Thyroid gland (tissue), 4 donors: Measurements from ENCODE around the gene AVP. TPM values are rescaled to one million over a fixed set of nuclear protein-coding genes. Genes with fewer than 3 reads are reported as not detected.

Source experiments
- DNase-seq, 2 donors: peaks; one replicate each; pipeline ENCODE4 v3.0.0-alpha.2; 2019
- H3K27ac ChIP-seq, 3 donors: fragments of 200-600 bp; sonication (generic); 1 replicate in 2 of 3; 2 replicates in 1 of 3; pipeline ENCODE4 v1.5.1; 2016 to 2019; ENCODE audit warnings: mild to moderate bottlenecking in 1 of 3, moderate library complexity in 1 of 3
- H3K27me3 ChIP-seq: fragments of 200-600 bp; sonication (generic); one replicate; pipeline ENCODE4 v1.5.1; 2019
- H3K36me3 ChIP-seq, 2 donors: fragments of 200-600 bp; sonication (generic); one replicate each; pipeline ENCODE4 v1.5.1; 2016 to 2019
- H3K4me1 ChIP-seq, 2 donors: fragments of 200-600 bp; sonication (generic); one replicate each; pipeline ENCODE4 v1.5.1; 2017 to 2019
- H3K4me3 ChIP-seq, 3 donors: fragments of 200-600 bp; sonication (generic); replicated peaks in 1 of 3; 1 replicate in 2 of 3; 2 replicates in 1 of 3; pipeline ENCODE4 v1.5.1; 2016; ENCODE audit warnings: mild to moderate bottlenecking in 1 of 3
- H3K9me3 ChIP-seq: fragments of 200-600 bp; sonication (generic); one replicate; pipeline ENCODE4 v1.5.1; 2017
- CTCF ChIP-seq, 6 experiments: fragments of 200-600 bp in 3 of 6; fragments of 450-650 bp in 3 of 6; sonication (generic) in 3 of 6; IDR thresholded peaks; one replicate each; pipeline ENCODE4 v1.5.1; 2016 to 2019; ENCODE audit warnings: antibody characterized with exemption in 6 of 6, mild to moderate bottlenecking in 2 of 6, inconsistent platforms in 1 of 6, moderate library complexity in 1 of 6
- POLR2A ChIP-seq, 2 donors: fragments of 450-650 bp; IDR thresholded peaks; one replicate each; pipeline ENCODE4 v1.6.1; 2017; ENCODE audit warnings: antibody characterized with exemption in 2 of 2, mild to moderate bottlenecking in 2 of 2, moderate library complexity in 1 of 2
- WGBS, 2 donors: methylation state at CpG; one replicate each; pipeline ENCODE4 v1.1.5; 2017; 5-methylcytosine and 5-hydroxymethylcytosine counted together
- intact Hi-C: fragments of 100-400 bp; cut with DNase I; formaldehyde crosslinking; loops from one replicate; pipeline ENCODE4 v1.15.1; 2023
- total RNA-seq, 4 donors: library from RNA; depleted of rRNA; stranded (reverse); fragments of >200 nt; gene quantifications; one replicate each; pipeline ENCODE4 v1.2.3, GENCODE V29; 2016

The AVP gene
- total RNA-seq, 4 donors from 2014 or later = not detected

GRCh38 chr20:3107464-3108025, 23.0 kb upstream of the AVP start:
- Histone ChIP-seq H3K4me3 (no peak overlapping the region), H3K27ac (no peak overlapping the region), H3K36me3 (peaks cover 14 to 17% of the 10 kb centered on the region in 2 donors), H3K9me3 (no peaks in the 10 kb centered on the region), H3K4me1 (no peaks in the 10 kb centered on the region), H3K27me3 (no peaks in the 10 kb centered on the region)
- DNase-seq = no peak
- 91 to 97% methylated on average over 5 to 6 of the region's 12 CpGs for WGBS, 2 donors
- intact Hi-C loops = no loop called here
- TF ChIP-seq POLR2A (IDR thresholded peaks at IDR 0.05) (no peak), CTCF (IDR thresholded peaks at IDR 0.05) (no peak)

- DNase-seq = no peak
- WGBS, 2 donors = 72 to 81% methylated on average over 7 to 12 of the region's 14 CpGs
- intact Hi-C loops = no loop called here
- H3K4me3 ChIP-seq = no peak overlapping the region
- H3K4me1 ChIP-seq = no peaks in the 10 kb centered on the region
- TF ChIP-seq CTCF (IDR thresholded peaks at IDR 0.05) (no peak), POLR2A (IDR thresholded peaks at IDR 0.05) (no peak)
- no peaks in the 10 kb centered on the region for H3K9me3 ChIP-seq
- H3K27ac ChIP-seq = no peak overlapping the region
- no peaks in the 10 kb centered on the region for H3K27me3 ChIP-seq
- H3K36me3 ChIP-seq = peaks cover 14 to 17% of the 10 kb centered on the region in 2 donors
These were observed 22.3 kb upstream of the AVP start for GRCh38 chr20:3106658-3107463.

- Histone ChIP-seq H3K27ac (no peak overlapping the region), H3K9me3 (no peaks in the 10 kb centered on the region), H3K4me1 (no peaks in the 10 kb centered on the region), H3K4me3 (no peak overlapping the region), H3K27me3 (no peaks in the 10 kb centered on the region), H3K36me3 (peaks cover 14 to 17% of the 10 kb centered on the region in 2 donors)
- WGBS, 2 donors = 92 to 96% methylated on average over 3 of the region's 3 CpGs
- TF ChIP-seq POLR2A (IDR thresholded peaks at IDR 0.05) = no peak
- TF ChIP-seq CTCF (IDR thresholded peaks at IDR 0.05) = no peak
- intact Hi-C loops = no loop called here
- no peak for DNase-seq
These were observed 21.7 kb upstream of the AVP start for GRCh38 chr20:3106185-3106584.

GRCh38 chr20:3105256-3106137, 21.0 kb upstream of the AVP start:
- H3K27me3 ChIP-seq = no peaks in the 10 kb centered on the region
- peaks cover 14 to 17% of the 10 kb centered on the region in 2 donors for H3K36me3 ChIP-seq
- TF ChIP-seq CTCF (IDR thresholded peaks at IDR 0.05) = no peak
- no peak for TF ChIP-seq POLR2A (IDR thresholded peaks at IDR 0.05)
- no peak overlapping the region for H3K4me3 ChIP-seq
- intact Hi-C loops = no loop called here
- H3K4me1 ChIP-seq = no peaks in the 10 kb centered on the region
- H3K9me3 ChIP-seq = no peaks in the 10 kb centered on the region
- DNase-seq = no peak
- WGBS, 2 donors = 95 to 96% methylated on average over 18 of the region's 18 CpGs
- no peak overlapping the region for H3K27ac ChIP-seq
